Measurements from ENCODE around the gene COMMD2. TPM values are rescaled to one million over a fixed set of nuclear protein-coding genes. Genes with fewer than 3 reads are reported as not detected.

COMMD2 gene
- total RNA-seq, 1 donor from 2014 or later: 22.4 TPM

DNA sequence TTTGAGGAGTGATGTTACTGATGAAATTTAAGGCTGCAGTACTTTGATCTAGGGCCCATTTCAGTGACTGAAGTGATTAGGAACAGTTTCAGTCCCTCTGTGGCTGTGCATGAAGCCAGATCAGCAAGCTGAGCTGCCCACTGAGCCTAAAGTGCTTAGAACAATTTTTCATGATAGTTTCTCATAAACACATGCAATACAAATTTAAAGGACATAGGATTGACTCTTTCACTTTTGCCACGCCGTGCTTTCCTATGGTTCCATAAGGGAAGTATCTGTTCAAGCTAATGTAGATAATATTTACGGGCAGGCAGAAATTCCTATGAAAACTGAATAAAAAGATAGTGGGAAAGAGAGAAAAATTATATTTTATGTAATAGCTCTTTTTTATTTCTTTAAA is 29.5 kb upstream of the COMMD2 start:
- H3K9ac ChIP-seq (ENCODE audit: low read depth in 1 of 3, low read length in 3 of 3): no peak overlapping the region
- no peaks in the 10 kb centered on the region for H3K36me3 ChIP-seq (ENCODE audit: control insufficient read depth in 3 of 3, insufficient read depth in 3 of 3, low read length in 3 of 3)
- H3K27me3 ChIP-seq (ENCODE audit: control insufficient read depth in 3 of 3, insufficient read depth in 3 of 3, low read length in 3 of 3): no peaks in the 10 kb centered on the region
- peak overlapping the region; percentile 68 for H3K27ac ChIP-seq (ENCODE audit: low read depth, low read length)
- H3K4me3 ChIP-seq (ENCODE audit: low read length in 3 of 3): no peak overlapping the region
- H3K4me1 ChIP-seq (ENCODE audit: control insufficient read depth in 3 of 3, insufficient read depth in 3 of 3, low read length in 3 of 3): no peaks in the 10 kb centered on the region
- no peaks in the 10 kb centered on the region for H3K9me3 ChIP-seq (ENCODE audit: control insufficient read depth in 3 of 3, low read length in 3 of 3)

DNA sequence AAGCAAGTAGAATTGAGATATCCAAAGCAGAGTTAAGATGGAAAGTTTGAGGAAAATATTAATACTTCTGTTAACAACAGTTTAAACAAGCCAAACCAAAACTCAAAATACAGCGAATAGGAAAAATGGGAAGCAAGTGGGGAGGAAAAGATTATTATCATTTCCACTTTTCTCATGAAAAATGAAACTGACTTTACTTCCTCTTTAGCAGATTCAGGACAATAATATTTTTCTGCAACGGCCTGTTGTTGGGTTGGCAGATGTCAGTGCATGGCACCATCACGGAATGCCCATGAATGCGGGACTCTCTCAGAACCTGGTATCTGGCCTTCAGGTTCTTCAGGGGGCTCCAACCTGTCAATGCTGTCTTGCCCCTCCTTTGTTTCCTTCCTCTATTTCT is 28.9 kb upstream of the COMMD2 start:
- Histone ChIP-seq H3K36me3 (ENCODE audit: control insufficient read depth in 3 of 3, insufficient read depth in 3 of 3, low read length in 3 of 3) (no peaks in the 10 kb centered on the region), H3K9me3 (ENCODE audit: control insufficient read depth in 3 of 3, low read length in 3 of 3) (no peaks in the 10 kb centered on the region), H3K9ac (ENCODE audit: low read depth in 1 of 3, low read length in 3 of 3) (no peak overlapping the region), H3K4me3 (ENCODE audit: low read length in 3 of 3) (no peak overlapping the region), H3K27ac (ENCODE audit: low read depth, low read length) (peak overlapping the region; percentile 68), H3K4me1 (ENCODE audit: control insufficient read depth in 3 of 3, insufficient read depth in 3 of 3, low read length in 3 of 3) (no peaks in the 10 kb centered on the region), H3K27me3 (ENCODE audit: control insufficient read depth in 3 of 3, insufficient read depth in 3 of 3, low read length in 3 of 3) (no peaks in the 10 kb centered on the region)

DNA sequence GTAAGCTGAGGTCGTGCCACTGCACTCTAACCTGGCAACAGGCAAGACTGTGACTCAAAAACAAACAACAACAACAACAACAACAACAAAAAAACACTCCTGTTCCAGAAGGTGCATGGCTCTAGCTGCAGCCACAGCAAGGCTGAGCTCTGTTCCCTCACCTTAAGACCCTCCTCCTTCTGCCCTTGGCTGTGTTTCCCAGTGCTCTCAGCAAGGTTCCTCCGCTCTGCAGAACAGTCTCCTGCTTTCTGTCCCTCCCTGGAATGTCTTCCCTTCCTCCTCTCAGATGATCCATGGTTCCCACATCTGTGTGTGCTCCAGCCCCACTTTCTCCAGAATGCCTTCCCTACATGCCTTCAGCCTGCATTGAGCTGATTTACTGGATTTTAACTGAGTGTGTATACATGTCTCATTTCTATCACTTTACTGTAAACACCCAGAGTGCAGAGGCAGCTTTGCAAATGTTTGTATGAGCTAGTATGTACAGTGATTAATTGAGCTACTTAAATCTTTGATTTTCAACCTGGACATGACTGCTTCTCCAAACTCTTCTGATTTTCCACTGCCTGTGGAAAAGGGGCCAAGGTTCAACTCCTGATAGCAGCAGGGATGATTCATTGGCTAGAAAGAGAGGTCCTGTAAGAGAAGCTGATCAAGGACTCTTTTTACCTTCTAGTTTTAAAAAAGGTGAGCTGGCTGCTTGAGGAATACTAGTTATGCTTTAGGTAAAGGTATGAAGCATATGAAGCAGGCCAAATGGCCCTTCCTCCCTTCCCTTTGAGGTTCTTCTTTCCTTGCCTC is 25.3 kb upstream of the COMMD2 start:
- Histone ChIP-seq H3K9me3 (ENCODE audit: control insufficient read depth in 3 of 3, low read length in 3 of 3) (no peaks in the 10 kb centered on the region), H3K36me3 (ENCODE audit: control insufficient read depth in 3 of 3, insufficient read depth in 3 of 3, low read length in 3 of 3) (no peaks in the 10 kb centered on the region), H3K27ac (ENCODE audit: low read depth, low read length) (no peak overlapping the region), H3K4me1 (ENCODE audit: control insufficient read depth in 3 of 3, insufficient read depth in 3 of 3, low read length in 3 of 3) (no peaks in the 10 kb centered on the region), H3K27me3 (ENCODE audit: control insufficient read depth in 3 of 3, insufficient read depth in 3 of 3, low read length in 3 of 3) (no peaks in the 10 kb centered on the region), H3K9ac (ENCODE audit: low read depth in 1 of 3, low read length in 3 of 3) (no peak overlapping the region), H3K4me3 (ENCODE audit: low read length in 3 of 3) (no peak overlapping the region)

DNA sequence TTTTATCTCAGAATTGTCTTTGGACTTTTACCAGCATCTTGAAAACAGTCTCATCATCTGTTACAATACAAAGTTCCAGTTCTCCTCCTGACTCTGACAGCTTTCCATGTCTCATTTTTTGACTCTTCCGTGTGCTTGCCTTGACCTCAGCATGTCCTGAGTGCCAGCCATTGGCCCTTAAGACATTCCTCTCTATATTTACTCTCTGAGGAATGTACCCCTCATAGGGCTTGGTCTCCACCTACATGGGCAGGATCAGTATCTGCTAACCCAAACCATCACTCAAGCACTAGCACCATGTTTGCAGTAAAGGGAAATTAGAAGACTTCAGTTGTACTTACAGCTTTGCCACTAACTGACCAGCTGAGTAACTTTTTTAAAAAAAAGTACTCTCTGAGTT is 23.9 kb upstream of the COMMD2 start:
- H3K27me3 ChIP-seq (ENCODE audit: control insufficient read depth in 3 of 3, insufficient read depth in 3 of 3, low read length in 3 of 3): no peaks in the 10 kb centered on the region
- H3K4me1 ChIP-seq (ENCODE audit: control insufficient read depth in 3 of 3, insufficient read depth in 3 of 3, low read length in 3 of 3): no peaks in the 10 kb centered on the region
- no peak overlapping the region for H3K27ac ChIP-seq (ENCODE audit: low read depth, low read length)
- H3K36me3 ChIP-seq (ENCODE audit: control insufficient read depth in 3 of 3, insufficient read depth in 3 of 3, low read length in 3 of 3): no peaks in the 10 kb centered on the region
- no peak overlapping the region for H3K4me3 ChIP-seq (ENCODE audit: low read length in 3 of 3)
- H3K9ac ChIP-seq (ENCODE audit: low read depth in 1 of 3, low read length in 3 of 3): no peak overlapping the region
- no peaks in the 10 kb centered on the region for H3K9me3 ChIP-seq (ENCODE audit: control insufficient read depth in 3 of 3, low read length in 3 of 3)

DNA sequence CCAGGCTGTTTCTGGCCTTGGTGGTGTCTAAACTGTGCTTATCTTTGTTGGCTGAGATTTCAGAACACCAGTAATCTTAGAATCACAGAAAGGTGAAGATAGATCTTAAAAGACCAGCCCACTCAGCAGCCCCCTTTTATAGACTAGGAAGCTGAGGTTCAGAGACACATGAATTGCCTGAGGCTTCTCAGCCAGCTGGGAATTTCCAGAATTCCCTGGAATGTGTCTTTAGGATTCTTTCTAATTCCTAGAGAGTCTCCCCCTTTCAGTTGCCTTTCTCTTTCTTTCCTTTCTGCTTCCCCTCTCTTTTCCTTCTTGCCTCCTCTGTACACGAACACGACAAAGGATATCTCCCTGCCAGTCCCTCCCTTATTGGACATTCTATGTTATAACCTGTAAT is 20.6 kb upstream of the COMMD2 start:
- Histone ChIP-seq H3K4me1 (ENCODE audit: control insufficient read depth in 3 of 3, insufficient read depth in 3 of 3, low read length in 3 of 3) (no peaks in the 10 kb centered on the region), H3K9ac (ENCODE audit: low read depth in 1 of 3, low read length in 3 of 3) (no peak overlapping the region), H3K27me3 (ENCODE audit: control insufficient read depth in 3 of 3, insufficient read depth in 3 of 3, low read length in 3 of 3) (no peaks in the 10 kb centered on the region), H3K9me3 (ENCODE audit: control insufficient read depth in 3 of 3, low read length in 3 of 3) (no peaks in the 10 kb centered on the region), H3K27ac (ENCODE audit: low read depth, low read length) (no peak overlapping the region), H3K36me3 (ENCODE audit: control insufficient read depth in 3 of 3, insufficient read depth in 3 of 3, low read length in 3 of 3) (no peaks in the 10 kb centered on the region), H3K4me3 (ENCODE audit: low read length in 3 of 3) (no peak overlapping the region)

DNA sequence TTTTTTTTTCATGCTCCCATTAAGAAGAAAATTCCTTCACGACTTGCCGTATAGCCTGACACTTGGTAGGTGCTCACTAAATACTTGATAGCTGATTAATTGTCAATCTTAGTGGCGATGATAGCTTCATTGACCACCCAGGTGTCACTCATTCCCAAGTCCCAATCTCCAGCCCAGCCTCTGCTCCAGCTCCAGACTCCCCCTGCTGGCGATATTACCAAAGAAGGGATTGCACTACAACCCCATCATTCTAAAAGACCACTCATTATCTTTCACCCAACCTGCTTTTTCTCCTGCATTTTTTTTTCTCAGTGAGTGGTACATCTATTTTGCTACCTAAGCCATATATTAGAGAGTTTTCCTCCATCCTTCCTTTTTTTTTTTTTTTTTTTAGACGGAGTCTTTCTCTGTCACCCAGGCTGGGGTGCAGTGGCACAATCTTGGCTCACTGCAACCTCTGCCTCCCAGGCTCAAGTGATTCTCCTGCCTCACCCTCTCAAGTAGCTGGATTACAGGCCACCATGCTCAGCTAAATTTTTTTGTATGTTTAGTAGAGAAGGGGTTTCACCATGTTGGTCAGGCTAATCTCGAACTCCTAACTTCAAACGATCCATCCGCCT is 19.5 kb upstream of the COMMD2 start:
- no peak overlapping the region for H3K27ac ChIP-seq (ENCODE audit: low read depth, low read length)
- H3K9me3 ChIP-seq (ENCODE audit: control insufficient read depth in 3 of 3, low read length in 3 of 3): no peaks in the 10 kb centered on the region
- no peaks in the 10 kb centered on the region for H3K4me1 ChIP-seq (ENCODE audit: control insufficient read depth in 3 of 3, insufficient read depth in 3 of 3, low read length in 3 of 3)
- no peak overlapping the region for H3K9ac ChIP-seq (ENCODE audit: low read depth in 1 of 3, low read length in 3 of 3)
- H3K27me3 ChIP-seq (ENCODE audit: control insufficient read depth in 3 of 3, insufficient read depth in 3 of 3, low read length in 3 of 3): no peaks in the 10 kb centered on the region
- no peaks in the 10 kb centered on the region for H3K36me3 ChIP-seq (ENCODE audit: control insufficient read depth in 3 of 3, insufficient read depth in 3 of 3, low read length in 3 of 3)
- H3K4me3 ChIP-seq (ENCODE audit: low read length in 3 of 3): no peak overlapping the region

DNA sequence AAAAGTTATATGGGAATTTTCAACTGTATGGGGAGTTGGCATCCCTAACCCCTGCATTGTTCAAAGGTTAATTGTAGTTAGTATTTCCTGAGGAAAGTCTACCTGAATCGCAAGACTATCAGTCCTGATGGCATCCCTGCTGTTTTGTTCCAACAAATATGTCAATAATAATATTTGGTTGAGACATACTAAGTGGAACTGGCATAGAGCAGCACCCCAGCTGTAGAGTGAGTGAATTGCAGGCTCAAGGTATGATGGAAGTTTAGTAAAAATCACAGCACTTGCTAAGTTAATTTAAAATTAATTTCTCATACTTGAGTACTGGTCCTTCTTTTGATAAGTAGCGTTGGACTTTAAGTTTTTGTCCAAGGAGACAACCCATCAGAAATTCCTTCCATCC is 18.0 kb upstream of the COMMD2 start:
- Histone ChIP-seq H3K4me3 (ENCODE audit: low read length in 3 of 3) (no peak overlapping the region), H3K9me3 (ENCODE audit: control insufficient read depth in 3 of 3, low read length in 3 of 3) (no peaks in the 10 kb centered on the region), H3K9ac (ENCODE audit: low read depth in 1 of 3, low read length in 3 of 3) (no peak overlapping the region), H3K36me3 (ENCODE audit: control insufficient read depth in 3 of 3, insufficient read depth in 3 of 3, low read length in 3 of 3) (no peaks in the 10 kb centered on the region), H3K27me3 (ENCODE audit: control insufficient read depth in 3 of 3, insufficient read depth in 3 of 3, low read length in 3 of 3) (no peaks in the 10 kb centered on the region), H3K27ac (ENCODE audit: low read depth, low read length) (no peak overlapping the region), H3K4me1 (ENCODE audit: control insufficient read depth in 3 of 3, insufficient read depth in 3 of 3, low read length in 3 of 3) (no peaks in the 10 kb centered on the region)

DNA sequence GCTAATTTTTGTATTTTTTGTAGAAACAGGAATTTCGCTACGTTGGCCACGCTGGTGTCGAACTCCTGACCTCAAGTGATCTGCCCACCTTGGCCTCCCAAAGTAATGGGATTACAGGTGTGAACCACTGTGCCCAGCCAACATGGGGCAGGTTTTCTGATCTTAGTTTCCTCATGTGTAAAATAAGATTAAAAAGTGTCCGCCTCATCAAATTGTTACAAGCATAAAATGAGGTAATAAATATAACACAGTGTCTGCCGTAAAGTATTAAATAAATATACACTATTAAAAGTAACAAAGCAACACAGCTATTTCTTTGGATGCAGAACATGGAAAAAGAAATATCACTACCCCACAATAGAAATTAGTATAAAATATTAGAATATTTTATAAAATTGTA is 16.4 kb upstream of the COMMD2 start:
- Histone ChIP-seq H3K9me3 (ENCODE audit: control insufficient read depth in 3 of 3, low read length in 3 of 3) (no peaks in the 10 kb centered on the region), H3K36me3 (ENCODE audit: control insufficient read depth in 3 of 3, insufficient read depth in 3 of 3, low read length in 3 of 3) (no peaks in the 10 kb centered on the region), H3K27ac (ENCODE audit: low read depth, low read length) (no peak overlapping the region)

DNA sequence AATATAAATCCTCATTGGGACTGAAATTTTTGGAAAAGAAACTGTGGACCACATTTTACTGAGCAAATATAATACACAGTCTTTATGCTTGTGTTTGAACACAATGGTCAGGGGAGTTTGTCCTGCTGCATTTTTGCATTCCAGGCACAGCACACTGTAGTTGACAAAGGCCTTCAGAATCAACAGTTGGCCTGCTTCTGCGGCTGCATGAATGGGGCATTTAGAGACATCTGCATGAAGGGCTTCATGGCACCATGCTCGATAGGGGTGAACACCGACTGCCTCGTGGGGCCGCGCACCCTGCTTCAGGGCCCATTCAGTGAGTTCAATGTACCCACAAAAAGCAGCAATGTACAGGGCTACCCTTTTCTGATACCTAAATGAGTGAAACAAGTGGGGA is 15.4 kb upstream of the COMMD2 start:
- peaks cover 0 to 12% (median 3%) of the 10 kb centered on the region in 3 donors for H3K27me3 ChIP-seq (ENCODE audit: control insufficient read depth in 3 of 3, insufficient read depth in 3 of 3, low read length in 3 of 3)

More for the DNA sequence above, 16.4 kb upstream of the COMMD2 start:
- no peaks in the 10 kb centered on the region for H3K4me1 ChIP-seq (ENCODE audit: control insufficient read depth in 3 of 3, insufficient read depth in 3 of 3, low read length in 3 of 3)
- H3K27me3 ChIP-seq (ENCODE audit: control insufficient read depth in 3 of 3, insufficient read depth in 3 of 3, low read length in 3 of 3): peaks cover 0 to 6% (median 3%) of the 10 kb centered on the region in 3 donors
- no peak overlapping the region for H3K9ac ChIP-seq (ENCODE audit: low read depth in 1 of 3, low read length in 3 of 3)
- no peak overlapping the region for H3K4me3 ChIP-seq (ENCODE audit: low read length in 3 of 3)

DNA sequence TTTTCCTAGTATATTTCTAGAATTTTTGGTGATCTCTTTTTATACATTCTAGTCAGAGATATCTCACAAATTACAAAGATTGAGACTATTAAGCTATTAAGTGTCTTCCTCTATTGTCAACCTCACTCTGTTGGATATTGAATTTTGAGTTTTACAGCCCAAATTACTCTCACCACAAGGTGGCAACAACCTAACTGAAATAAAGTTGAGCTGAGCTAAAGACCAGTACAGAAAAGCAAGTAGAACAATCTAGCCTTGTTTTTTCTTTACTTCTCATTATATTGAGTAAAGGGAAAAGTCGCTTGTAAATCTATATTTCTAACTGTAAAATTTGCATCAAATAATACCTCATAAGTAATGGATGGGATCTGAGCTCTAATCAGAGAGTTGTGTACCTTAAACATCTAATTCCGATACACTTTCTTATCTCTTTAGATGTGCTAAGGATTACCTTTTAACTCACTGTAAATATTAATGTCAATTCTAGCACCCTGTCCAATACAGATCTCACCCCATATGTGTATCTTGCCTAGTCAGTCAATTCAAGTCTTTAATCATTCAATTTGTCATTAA is 13.6 kb upstream of the COMMD2 start:
- H3K27me3 ChIP-seq (ENCODE audit: control insufficient read depth in 3 of 3, insufficient read depth in 3 of 3, low read length in 3 of 3): peaks cover 0 to 15% (median 3%) of the 10 kb centered on the region in 3 donors
- H3K4me1 ChIP-seq (ENCODE audit: control insufficient read depth in 3 of 3, insufficient read depth in 3 of 3, low read length in 3 of 3): no peaks in the 10 kb centered on the region

More for the DNA sequence above, 15.4 kb upstream of the COMMD2 start:
- no peaks in the 10 kb centered on the region for H3K4me1 ChIP-seq (ENCODE audit: control insufficient read depth in 3 of 3, insufficient read depth in 3 of 3, low read length in 3 of 3)
- no peak overlapping the region for H3K27ac ChIP-seq (ENCODE audit: low read depth, low read length)
- no peaks in the 10 kb centered on the region for H3K9me3 ChIP-seq (ENCODE audit: control insufficient read depth in 3 of 3, low read length in 3 of 3)
- H3K9ac ChIP-seq (ENCODE audit: low read depth in 1 of 3, low read length in 3 of 3): no peak overlapping the region
- no peak overlapping the region for H3K4me3 ChIP-seq (ENCODE audit: low read length in 3 of 3)
- H3K36me3 ChIP-seq (ENCODE audit: control insufficient read depth in 3 of 3, insufficient read depth in 3 of 3, low read length in 3 of 3): no peaks in the 10 kb centered on the region

More for the DNA sequence above, 13.6 kb upstream of the COMMD2 start:
- no peaks in the 10 kb centered on the region for H3K9me3 ChIP-seq (ENCODE audit: control insufficient read depth in 3 of 3, low read length in 3 of 3)
- H3K36me3 ChIP-seq (ENCODE audit: control insufficient read depth in 3 of 3, insufficient read depth in 3 of 3, low read length in 3 of 3): no peaks in the 10 kb centered on the region
- no peak overlapping the region for H3K9ac ChIP-seq (ENCODE audit: low read depth in 1 of 3, low read length in 3 of 3)
- H3K27ac ChIP-seq (ENCODE audit: low read depth, low read length): no peak overlapping the region
- no peak overlapping the region for H3K4me3 ChIP-seq (ENCODE audit: low read length in 3 of 3)

All from skeletal muscle tissue (tissue), 4 donors.